ENCODE measurements around the gene PPOX.

- TF ChIP-seq CTCF (IDR thresholded peaks at IDR 0.05) (no peak), POLR2A (IDR thresholded peaks at IDR 0.05) (no peak)
Measured at GRCh38 chr1:161153682-161154337, 12.4 kb upstream of the PPOX start, which contains the start of gene UFC1.
